ENCODE data around the gene PDCL2. TPM values are rescaled to one million over a fixed set of nuclear protein-coding genes. Genes with fewer than 3 reads are reported as not detected.
"Not testable (repeated sequence)": the region's sequence is repeated elsewhere in the genome, so short reads cannot be mapped to it uniquely, and the experiment has no call there.

The PDCL2 gene
- total RNA-seq, 2 donors from 2014 or later = not detected

GRCh38 chr4:55634417-55635128, 42.5 kb upstream of the PDCL2 start:
- ATAC-seq (no peak), DNase-seq (no peak)
- Histone ChIP-seq H3K9me3 (no peaks in the 10 kb centered on the region), H3K4me3 (no peak overlapping the region), H3K27me3 (peaks cover 0 to 12% of the 10 kb centered on the region in 2 donors), H3K27ac (no peak overlapping the region), H3K36me3 (replicated peaks in 1 of 2; ENCODE audit: insufficient read depth in 1 of 2, low read depth in 2 of 2) (no peaks in the 10 kb centered on the region), H3K4me1 (peaks cover 14% of the 10 kb centered on the region)
- 17 to 18% methylated on average over 3 of the region's 3 CpGs for WGBS, 2 donors
- intact Hi-C loops (cut with DNase I) = no loop called here
- no peak for TF ChIP-seq POLR2A (IDR thresholded peaks at IDR 0.05)
- TF ChIP-seq CTCF (IDR thresholded peaks at IDR 0.05) = no peak

- WGBS, 2 donors = 37 to 50% methylated on average over 6 of the region's 6 CpGs
- Histone ChIP-seq H3K4me3 (no peak overlapping the region), H3K27ac (no peak overlapping the region), H3K27me3 (peaks cover 0 to 12% of the 10 kb centered on the region in 2 donors), H3K4me1 (peaks cover 14% of the 10 kb centered on the region), H3K36me3 (replicated peaks in 1 of 2; ENCODE audit: insufficient read depth in 1 of 2, low read depth in 2 of 2) (no peaks in the 10 kb centered on the region), H3K9me3 (no peaks in the 10 kb centered on the region)
- TF ChIP-seq POLR2A (IDR thresholded peaks at IDR 0.05) (no peak), CTCF (IDR thresholded peaks at IDR 0.05) (no peak)
- ATAC-seq (no peak), DNase-seq (no peak)
- intact Hi-C loops (cut with DNase I) = no loop called here
These were observed 41.9 kb upstream of the PDCL2 start for GRCh38 chr4:55633903-55634302.

DNA sequence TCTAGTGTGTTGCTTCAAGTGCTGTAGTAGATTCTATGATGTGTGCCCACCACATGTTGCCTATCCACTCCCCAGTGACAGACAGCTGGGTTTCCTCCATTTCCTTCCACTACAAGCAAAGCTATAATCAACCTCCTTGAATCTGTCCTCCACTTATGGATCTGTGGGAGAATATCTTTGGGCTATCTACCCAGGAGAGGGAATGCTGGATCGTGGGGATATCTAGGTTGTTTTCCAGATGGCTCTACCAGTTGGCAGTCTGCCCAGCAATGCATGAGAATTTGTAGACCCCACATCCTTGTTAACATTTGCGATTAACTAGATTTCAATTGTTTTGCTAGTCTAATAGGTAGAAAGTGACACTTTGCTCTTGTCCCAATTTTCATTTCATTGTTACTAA, 33.8 kb upstream of the PDCL2 start:
- ATAC-seq (no peak), DNase-seq (no peak)
- Histone ChIP-seq H3K4me3 (no peak overlapping the region), H3K27me3 (no peaks in the 10 kb centered on the region), H3K9me3 (no peaks in the 10 kb centered on the region), H3K4me1 (no peaks in the 10 kb centered on the region), H3K27ac (no peak overlapping the region), H3K36me3 (replicated peaks in 1 of 2; ENCODE audit: insufficient read depth in 1 of 2, low read depth in 2 of 2) (no peaks in the 10 kb centered on the region)
- intact Hi-C loops (cut with DNase I) = no loop called here
- TF ChIP-seq POLR2A (IDR thresholded peaks at IDR 0.05) = no peak
- no peak for TF ChIP-seq CTCF (IDR thresholded peaks at IDR 0.05)
- WGBS, 2 donors = 39% methylated on average over 2 of the region's 2 CpGs

DNA sequence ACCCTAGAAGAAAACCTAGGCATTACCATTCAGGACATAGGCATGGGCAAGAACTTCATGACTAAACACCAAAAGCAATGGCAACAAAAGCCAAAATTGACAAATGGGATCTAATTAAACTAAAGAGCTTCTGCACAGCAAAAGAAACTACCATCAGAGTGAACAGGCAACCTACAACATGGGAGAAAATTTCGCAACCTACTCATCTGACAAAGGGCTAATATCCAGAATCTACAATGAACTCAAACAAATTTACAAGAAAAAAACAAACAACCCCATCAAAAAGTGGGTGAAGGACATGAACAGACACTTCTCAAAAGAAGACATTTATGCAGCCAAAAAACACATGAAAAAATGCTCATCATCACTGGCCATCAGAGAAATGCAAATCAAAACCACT, 32.0 kb upstream of the PDCL2 start:
- 67% methylated on average over 1 of the region's 1 CpG; no CpG with 5 or more reads in 1 of the 2 donors for WGBS, 2 donors
- H3K4me1 ChIP-seq; intact Hi-C loops (cut with DNase I); H3K27ac ChIP-seq; H3K27me3 ChIP-seq; H3K36me3 ChIP-seq (replicated peaks in 1 of 2; ENCODE audit: insufficient read depth in 1 of 2, low read depth in 2 of 2); ATAC-seq; H3K4me3 ChIP-seq; DNase-seq; H3K9me3 ChIP-seq: not testable (repeated sequence)

DNA sequence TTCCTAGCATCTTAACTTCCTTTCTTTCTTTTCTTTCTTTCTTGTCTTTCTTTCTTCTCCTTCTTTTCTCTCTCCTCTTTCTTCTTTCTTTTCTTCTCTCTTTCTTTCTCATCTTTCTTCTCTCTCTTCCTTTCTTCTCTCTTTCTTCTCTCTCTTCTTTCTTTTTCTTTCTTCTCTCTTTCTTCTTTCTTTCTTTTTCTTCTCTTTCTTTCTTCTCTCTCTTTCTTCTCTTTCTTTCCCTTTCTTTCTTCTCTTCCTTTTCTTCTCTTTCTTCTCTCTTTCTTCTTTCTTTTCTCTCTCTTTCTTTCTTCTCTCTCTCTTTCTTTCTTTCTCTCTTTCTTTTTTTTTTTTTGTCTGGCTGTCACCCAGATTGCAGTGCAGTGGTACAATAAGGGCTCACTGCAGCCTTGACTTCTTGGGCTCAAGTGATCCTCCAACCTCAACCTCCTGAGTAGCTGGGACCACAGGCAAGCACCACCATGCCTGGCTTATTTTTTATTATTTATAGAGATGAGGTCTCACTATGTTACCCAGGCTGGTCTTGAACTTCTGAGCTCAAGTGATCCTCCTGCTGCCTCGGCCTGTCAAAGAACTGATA, 26.6 kb upstream of the PDCL2 start:
- Histone ChIP-seq H3K27me3 (no peaks in the 10 kb centered on the region), H3K27ac (no peak overlapping the region), H3K4me1 (no peaks in the 10 kb centered on the region), H3K36me3 (replicated peaks in 1 of 2; ENCODE audit: insufficient read depth in 1 of 2, low read depth in 2 of 2) (no peaks in the 10 kb centered on the region), H3K4me3 (no peak overlapping the region), H3K9me3 (no peaks in the 10 kb centered on the region)
- TF ChIP-seq POLR2A (IDR thresholded peaks at IDR 0.05) (no peak), CTCF (IDR thresholded peaks at IDR 0.05) (no peak)
- 62 to 80% methylated on average over 1 of the region's 1 CpG for WGBS, 2 donors
- ATAC-seq (no peak), DNase-seq (no peak)
- intact Hi-C loops (cut with DNase I) = no loop called here

Data from body of pancreas (tissue), 4 donors.